Mesendoderm (in vitro differentiated cells): Measurements from ENCODE around the gene WNT8A. TPM values are rescaled to one million over a fixed set of nuclear protein-coding genes. Genes with fewer than 3 reads are reported as not detected.

Source experiments
- DNase-seq: peaks from one replicate; pipeline ENCODE4 v3.0.0; 2013
- H2AK5ac ChIP-seq: 2 replicates; pipeline ENCODE4 v1.6.1; 2013; ENCODE audit warnings: low read length, inconsistent platforms
- H2BK120ac ChIP-seq: 2 replicates; pipeline ENCODE4 v1.6.1; 2013; ENCODE audit warnings: low read depth, mild to moderate bottlenecking, low read length, moderate library complexity, mixed read lengths
- H2BK15ac ChIP-seq: replicated peaks from 2 replicates; pipeline ENCODE4 v1.6.1; 2013; ENCODE audit warnings: low read depth, mild to moderate bottlenecking, moderate library complexity
- H2BK5ac ChIP-seq: 2 replicates; pipeline ENCODE4 v1.6.1; 2013; ENCODE audit warnings: low read length, inconsistent platforms
- H3K18ac ChIP-seq: 2 replicates; pipeline ENCODE4 v1.6.1; 2013; ENCODE audit warnings: mild to moderate bottlenecking, low read length, mixed read lengths
- H3K23ac ChIP-seq: one replicate; pipeline ENCODE4 v1.6.1; 2013; ENCODE audit warnings: low read length
- H3K27ac ChIP-seq: 2 replicates; pipeline ENCODE4 v1.5.1; 2013; ENCODE audit warnings: low read depth, mild to moderate bottlenecking, inconsistent platforms, low read length, moderate library complexity
- H3K27me3 ChIP-seq: 2 replicates; pipeline ENCODE4 v1.6.1; 2013; ENCODE audit warnings: low read length, control low read depth, mild to moderate bottlenecking, inconsistent platforms; ENCODE audit not compliant: insufficient read depth, poor library complexity
- H3K36me3 ChIP-seq: 2 replicates; pipeline ENCODE4 v1.6.1; 2013; ENCODE audit warnings: low read length, inconsistent platforms; ENCODE audit not compliant: control insufficient read depth, insufficient read depth
- H3K4ac ChIP-seq: one replicate; pipeline ENCODE4 v1.6.1; 2013; ENCODE audit warnings: low read depth, mild to moderate bottlenecking, low read length, moderate library complexity
- H3K4me1 ChIP-seq: 2 replicates; pipeline ENCODE4 v1.6.1; 2013; ENCODE audit warnings: low read depth, low read length, inconsistent platforms; ENCODE audit not compliant: control insufficient read depth
- H3K4me2 ChIP-seq: 2 replicates; pipeline ENCODE4 v1.6.1; 2013; ENCODE audit warnings: low read length
- H3K4me3 ChIP-seq: 2 replicates; pipeline ENCODE4 v1.5.1; 2013; ENCODE audit warnings: mild to moderate bottlenecking, low read length
- H3K56ac ChIP-seq: one replicate; pipeline ENCODE4 v1.6.1; 2013; ENCODE audit warnings: low read length
- H3K79me1 ChIP-seq: 2 replicates; pipeline ENCODE4 v1.6.1; 2013; ENCODE audit warnings: low read length, inconsistent platforms
- H3K79me2 ChIP-seq: 2 replicates; pipeline ENCODE4 v1.6.1; 2013; ENCODE audit warnings: mild to moderate bottlenecking, low read length; ENCODE audit not compliant: control insufficient read depth, insufficient read depth
- H3K9ac ChIP-seq: 2 replicates; pipeline ENCODE4 v1.6.1; 2013; ENCODE audit warnings: low read length, inconsistent platforms
- H4K5ac ChIP-seq: one replicate; pipeline ENCODE4 v1.6.1; 2013; ENCODE audit warnings: low read length
- H4K8ac ChIP-seq: one replicate; pipeline ENCODE4 v1.6.1; 2013; ENCODE audit warnings: low read depth, mild to moderate bottlenecking, control low read depth, low read length, moderate library complexity
- WGBS: extraction: QIAGEN DNeasy Blood & Tissue Kit; methylation state at CpG from one replicate; pipeline ENCODE4 v1.1.7; 2013; ENCODE audit warnings: low lambda C conversion rate, missing lambda C conversion rate; ENCODE audit not compliant: insufficient coverage; ENCODE audit errors: extremely low coverage; 5-methylcytosine and 5-hydroxymethylcytosine counted together
- polyA plus RNA-seq, 2 experiments: library from polyadenylated mRNA; stranded (reverse); fragments of 200-250 nt; gene quantifications; one replicate each; pipeline ENCODE4 v1.2.3, GENCODE V29; 2013

The WNT8A gene, protein sequence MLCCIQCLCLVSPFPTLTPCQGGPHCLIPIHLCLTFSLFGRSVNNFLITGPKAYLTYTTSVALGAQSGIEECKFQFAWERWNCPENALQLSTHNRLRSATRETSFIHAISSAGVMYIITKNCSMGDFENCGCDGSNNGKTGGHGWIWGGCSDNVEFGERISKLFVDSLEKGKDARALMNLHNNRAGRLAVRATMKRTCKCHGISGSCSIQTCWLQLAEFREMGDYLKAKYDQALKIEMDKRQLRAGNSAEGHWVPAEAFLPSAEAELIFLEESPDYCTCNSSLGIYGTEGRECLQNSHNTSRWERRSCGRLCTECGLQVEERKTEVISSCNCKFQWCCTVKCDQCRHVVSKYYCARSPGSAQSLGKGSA
- 1.8 TPM for polyA plus RNA-seq (2013, experiment 1 of 2)
- polyA plus RNA-seq (2013, experiment 2 of 2), result 1.7 TPM

DNA sequence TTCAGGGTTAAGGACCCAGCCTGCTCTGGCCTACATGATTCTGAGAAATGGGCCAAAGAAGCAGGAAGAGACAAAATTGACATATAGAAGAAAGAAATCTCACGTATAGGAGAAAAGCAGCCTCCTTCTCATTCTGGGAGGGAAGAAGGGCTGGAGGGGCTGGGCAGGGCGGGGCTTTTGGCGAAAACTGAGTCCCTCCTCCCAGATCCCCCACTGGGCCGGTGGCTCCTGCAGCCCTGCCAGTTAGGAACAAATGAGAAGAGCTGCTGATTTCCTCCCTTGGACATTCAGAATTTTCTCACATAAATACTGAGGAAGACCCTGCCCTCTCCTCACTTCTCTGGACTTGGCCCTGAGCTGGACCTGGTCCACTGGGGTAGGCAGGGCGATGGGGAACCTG is at the start of gene WNT8A:
WNT8A (plus strand) TSS at position 332 of the 400 bp plus-strand sequence. CDS start 95 bp downstream, outside the sequence.
- H3K18ac ChIP-seq, result no peak within 1 kb of the TSS
- H3K4ac ChIP-seq, result peak within 1 kb of the TSS; percentile 18
- H4K5ac ChIP-seq, result no peak within 1 kb of the TSS
- no peak within 1 kb of the TSS for H3K27ac ChIP-seq
- H2AK5ac ChIP-seq, result peak within 1 kb of the TSS; percentile 82
- no peaks in the 10 kb centered on the region for H3K27me3 ChIP-seq
- H3K79me1 ChIP-seq, result peaks cover 1% of the 10 kb centered on the region
- H3K36me3 ChIP-seq, result no peaks in the 10 kb centered on the region
- H2BK120ac ChIP-seq, result no peak within 1 kb of the TSS
- H3K4me3 ChIP-seq, result no peak within 1 kb of the TSS
- peaks cover 21% of the 10 kb centered on the region for H3K4me1 ChIP-seq
- no peak within 1 kb of the TSS for H4K8ac ChIP-seq
- H3K23ac ChIP-seq, result peak within 1 kb of the TSS; percentile 85
- no peak for DNase-seq
- H2BK15ac ChIP-seq, result no peak within 1 kb of the TSS
- peak within 1 kb of the TSS; percentile 10 for H3K4me2 ChIP-seq
- peak within 1 kb of the TSS; percentile 8 for H2BK5ac ChIP-seq
- no peaks in the 10 kb centered on the region for H3K79me2 ChIP-seq
- WGBS, result no CpG with 5 or more reads among the region's 5 CpGs
- peak within 1 kb of the TSS; percentile 84 for H3K56ac ChIP-seq
- peak within 1 kb of the TSS; percentile 53 for H3K9ac ChIP-seq

DNA sequence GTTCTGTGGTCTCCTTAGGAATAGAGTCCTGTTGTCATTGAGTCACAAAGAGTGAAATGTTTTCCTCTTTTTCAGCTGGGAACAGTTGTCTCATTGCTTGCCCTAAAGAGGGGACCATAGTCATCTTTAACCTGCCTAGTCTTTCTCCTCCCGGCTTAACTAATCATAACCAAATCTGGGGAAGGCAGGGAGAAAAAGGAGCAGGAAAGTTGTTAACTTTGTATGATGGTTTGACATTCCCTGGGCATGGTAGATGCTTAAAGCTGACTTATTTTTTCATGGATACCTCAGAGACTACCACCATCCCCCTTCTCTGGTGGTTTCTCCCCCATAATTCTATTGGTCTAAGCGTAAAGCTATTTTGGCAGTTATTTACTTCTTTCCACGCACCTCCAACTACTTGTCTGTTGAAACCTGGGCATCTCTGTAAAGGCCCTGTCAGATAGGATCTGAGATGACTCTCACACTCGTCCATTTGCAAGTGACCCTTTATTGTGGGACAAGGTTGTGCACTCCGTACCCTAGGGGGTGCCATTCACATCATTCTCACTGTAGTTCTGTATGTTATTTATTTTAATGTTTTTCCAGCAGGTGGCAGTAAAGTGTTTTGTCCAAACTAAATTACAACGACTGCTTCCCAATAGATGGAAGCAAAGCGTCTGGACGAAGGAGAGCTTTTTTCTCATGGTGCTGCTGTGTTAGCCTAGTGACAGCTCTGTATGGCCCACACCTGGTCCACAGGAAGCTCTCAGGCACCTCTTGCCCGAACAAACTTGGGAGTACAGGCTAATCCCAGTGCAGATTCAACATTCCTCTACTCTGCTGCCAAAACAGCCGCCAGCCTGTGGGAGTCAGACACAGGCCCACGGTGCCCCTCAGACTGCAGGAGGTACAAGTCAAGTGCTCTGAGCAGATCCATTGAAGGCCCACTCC is 48.0 kb upstream of the WNT8A start:
- no peak overlapping the region for H2BK120ac ChIP-seq
- peaks cover 4% of the 10 kb centered on the region for H3K79me1 ChIP-seq
- peaks cover 16% of the 10 kb centered on the region for H3K79me2 ChIP-seq
- H3K9ac ChIP-seq, result no peak overlapping the region
- no peak overlapping the region for H2BK15ac ChIP-seq
- H3K56ac ChIP-seq, result peak overlapping the region; percentile 2
- no peak overlapping the region for H3K18ac ChIP-seq
- DNase-seq, result peak; percentile 96
- H3K4me2 ChIP-seq, result no peak overlapping the region
- H3K27me3 ChIP-seq, result no peaks in the 10 kb centered on the region
- no peak overlapping the region for H2BK5ac ChIP-seq
- no peak overlapping the region for H4K5ac ChIP-seq
- H3K23ac ChIP-seq, result no peak overlapping the region
- H3K27ac ChIP-seq, result no peak overlapping the region
- WGBS, result no CpG with 5 or more reads among the region's 11 CpGs
- H3K4me1 ChIP-seq, result no peaks in the 10 kb centered on the region
- no peak overlapping the region for H3K4me3 ChIP-seq
- no peak overlapping the region for H3K4ac ChIP-seq
- no peaks in the 10 kb centered on the region for H3K36me3 ChIP-seq
- H4K8ac ChIP-seq, result no peak overlapping the region
- no peak overlapping the region for H2AK5ac ChIP-seq

GRCh38 chr5:138037271-138037670 is 46.6 kb upstream of the WNT8A start:
- Histone ChIP-seq H3K56ac (no peak overlapping the region), H3K79me2 (peaks cover 2% of the 10 kb centered on the region), H4K8ac (no peak overlapping the region), H3K27me3 (no peaks in the 10 kb centered on the region), H3K4me3 (no peak overlapping the region), H3K4me1 (no peaks in the 10 kb centered on the region), H2BK5ac (no peak overlapping the region), H2BK15ac (no peak overlapping the region), H3K9ac (no peak overlapping the region), H3K23ac (no peak overlapping the region), H3K4me2 (no peak overlapping the region), H2AK5ac (no peak overlapping the region), H3K27ac (no peak overlapping the region), H3K18ac (no peak overlapping the region), H3K36me3 (no peaks in the 10 kb centered on the region), H4K5ac (no peak overlapping the region), H3K4ac (no peak overlapping the region), H2BK120ac (no peak overlapping the region), H3K79me1 (peaks cover under 1% of the 10 kb centered on the region)
- DNase-seq, result no peak

GRCh38 chr5:138037907-138038633 is 45.8 kb upstream of the WNT8A start:
- H2BK15ac ChIP-seq, result no peak overlapping the region
- no peak overlapping the region for H3K4ac ChIP-seq
- H3K4me3 ChIP-seq, result no peak overlapping the region
- H3K79me2 ChIP-seq, result no peaks in the 10 kb centered on the region
- H4K5ac ChIP-seq, result no peak overlapping the region
- no peaks in the 10 kb centered on the region for H3K4me1 ChIP-seq
- no peak overlapping the region for H3K4me2 ChIP-seq
- no peak overlapping the region for H2AK5ac ChIP-seq
- no peaks in the 10 kb centered on the region for H3K27me3 ChIP-seq
- no CpG with 5 or more reads among the region's 1 CpG for whole genome bisulfite sequencing
- H3K18ac ChIP-seq, result no peak overlapping the region
- H3K79me1 ChIP-seq, result no peaks in the 10 kb centered on the region
- no peak overlapping the region for H3K23ac ChIP-seq
- H3K9ac ChIP-seq, result no peak overlapping the region
- H4K8ac ChIP-seq, result no peak overlapping the region
- no peak overlapping the region for H2BK120ac ChIP-seq
- no peak overlapping the region for H3K27ac ChIP-seq
- H2BK5ac ChIP-seq, result no peak overlapping the region
- no peak overlapping the region for H3K56ac ChIP-seq
- DNase-seq, result no peak
- no peaks in the 10 kb centered on the region for H3K36me3 ChIP-seq

- DNase-seq, result no peak
- H3K79me1 ChIP-seq, result no peaks in the 10 kb centered on the region
- no peak overlapping the region for H3K18ac ChIP-seq
- H3K79me2 ChIP-seq, result no peaks in the 10 kb centered on the region
- H4K8ac ChIP-seq, result no peak overlapping the region
- H3K27me3 ChIP-seq, result no peaks in the 10 kb centered on the region
- no CpG with 5 or more reads among the region's 1 CpG for whole genome bisulfite sequencing
- H3K4me3 ChIP-seq, result no peak overlapping the region
- H4K5ac ChIP-seq, result no peak overlapping the region
- H3K9ac ChIP-seq, result no peak overlapping the region
- no peaks in the 10 kb centered on the region for H3K36me3 ChIP-seq
- H3K4me2 ChIP-seq, result no peak overlapping the region
- no peak overlapping the region for H3K27ac ChIP-seq
- no peak overlapping the region for H3K4ac ChIP-seq
- no peak overlapping the region for H2BK120ac ChIP-seq
- H3K56ac ChIP-seq, result no peak overlapping the region
- H2BK5ac ChIP-seq, result no peak overlapping the region
- no peak overlapping the region for H2BK15ac ChIP-seq
- no peak overlapping the region for H3K23ac ChIP-seq
- no peak overlapping the region for H2AK5ac ChIP-seq
- H3K4me1 ChIP-seq, result no peaks in the 10 kb centered on the region
Observed at GRCh38 chr5:138038826-138039225, 45.0 kb upstream of the WNT8A start.
